Measurements from ENCODE around the gene CERCAM.
A peak's percentile ranks its signal among the peaks of the same experiment; 100 is the strongest.

Gene CERCAM

GRCh38 chr9:128420651-128421481 is at the start of gene CERCAM:
Gene CERCAM (plus strand): TSS chr9:128420857. CDS start chr9:128420878, 21 bp downstream.
- FAIRE-seq (no peak), DNase-seq (ENCODE audit: insufficient read length, low spot score) (peak; percentile 83)

GRCh38 chr9:128371630-128372117 is 49.0 kb upstream of the CERCAM start:
- FAIRE-seq (peak; percentile 14), DNase-seq (ENCODE audit: insufficient read length, low spot score) (no peak)

- DNase-seq (ENCODE audit: insufficient read length, low spot score) (no peak), FAIRE-seq (no peak)
Measured at GRCh38 chr9:128372188-128372641, 48.4 kb upstream of the CERCAM start.

- FAIRE-seq (no peak), DNase-seq (ENCODE audit: insufficient read length, low spot score) (no peak)
Measured at GRCh38 chr9:128372784-128373183, 47.9 kb upstream of the CERCAM start.

GRCh38 chr9:128374221-128374675 is 46.4 kb upstream of the CERCAM start:
- DNase-seq (ENCODE audit: insufficient read length, low spot score) (no peak), FAIRE-seq (no peak)

GRCh38 chr9:128375865-128376264 is 44.8 kb upstream of the CERCAM start:
- FAIRE-seq (no peak), DNase-seq (ENCODE audit: insufficient read length, low spot score) (no peak)

- DNase-seq (ENCODE audit: insufficient read length, low spot score): no peak
- no peak for FAIRE-seq
Measured at GRCh38 chr9:128382261-128382660, 38.4 kb upstream of the CERCAM start.

- DNase-seq (ENCODE audit: insufficient read length, low spot score): no peak
- no peak for FAIRE-seq
Measured at GRCh38 chr9:128383007-128383753, 37.5 kb upstream of the CERCAM start.

GRCh38 chr9:128383791-128384190 is 36.9 kb upstream of the CERCAM start:
- no peak for DNase-seq (ENCODE audit: insufficient read length, low spot score)
- no peak for FAIRE-seq

GRCh38 chr9:128384801-128385495 is 35.7 kb upstream of the CERCAM start:
- DNase-seq (ENCODE audit: insufficient read length, low spot score) (no peak), FAIRE-seq (no peak)

- DNase-seq (ENCODE audit: insufficient read length, low spot score): no peak
- no peak for FAIRE-seq
Measured at GRCh38 chr9:128385496-128386460, 34.9 kb upstream of the CERCAM start.

- DNase-seq (ENCODE audit: insufficient read length, low spot score): no peak
- FAIRE-seq: no peak
Measured at GRCh38 chr9:128388150-128388549, 32.5 kb upstream of the CERCAM start.

GRCh38 chr9:128389395-128390149 is 31.1 kb upstream of the CERCAM start:
- no peak for FAIRE-seq
- no peak for DNase-seq (ENCODE audit: insufficient read length, low spot score)

GRCh38 chr9:128390150-128390812 is 30.4 kb upstream of the CERCAM start:
- no peak for DNase-seq (ENCODE audit: insufficient read length, low spot score)
- FAIRE-seq: no peak

GRCh38 chr9:128390813-128391711 is 29.6 kb upstream of the CERCAM start:
- DNase-seq (ENCODE audit: insufficient read length, low spot score) (no peak), FAIRE-seq (no peak)

GRCh38 chr9:128391956-128392301 is 28.7 kb upstream of the CERCAM start:
- no peak for DNase-seq (ENCODE audit: insufficient read length, low spot score)
- FAIRE-seq: no peak

GRCh38 chr9:128392302-128393144 is 28.1 kb upstream of the CERCAM start:
- no peak for FAIRE-seq
- no peak for DNase-seq (ENCODE audit: insufficient read length, low spot score)

All from GM19239 (cell line).